NCI-H146 treated with DMSO at 0.1 percent for 48 hours (cell line): Measurements from ENCODE around the gene BORCS5.
"Not testable (repeated sequence)": the region's sequence is repeated elsewhere in the genome, so short reads cannot be mapped to it uniquely, and the experiment has no call there.

ENCODE experiments used
- DNase-seq: peaks from one replicate; lab custom pipeline; 2025; ENCODE audit not compliant: unreplicated experiment; lab: John Stamatoyannopoulos, UW

Gene BORCS5

GRCh38 chr12:12384571-12385340 is 27.9 kb downstream of the BORCS5 start:
- DNase-seq: peak; percentile 79

GRCh38 chr12:12387501-12387900 is 30.6 kb downstream of the BORCS5 start:
- no peak for DNase-seq

GRCh38 chr12:12392413-12392812 is 35.5 kb downstream of the BORCS5 start:
- no peak for DNase-seq

- no peak for DNase-seq
Measured at GRCh38 chr12:12393171-12393570, 36.3 kb downstream of the BORCS5 start.

GRCh38 chr12:12396694-12397093 is 39.8 kb downstream of the BORCS5 start:
- peak; percentile 62 for DNase-seq

- DNase-seq: no peak
Measured at GRCh38 chr12:12397184-12397583, 40.3 kb downstream of the BORCS5 start.

- DNase-seq: peak; percentile 45
Measured at GRCh38 chr12:12398026-12398859, 41.4 kb downstream of the BORCS5 start.

- DNase-seq: no peak
Measured at GRCh38 chr12:12399161-12399560, 42.3 kb downstream of the BORCS5 start.

GRCh38 chr12:12399776-12400305 is 43.0 kb downstream of the BORCS5 start:
- DNase-seq: no peak

GRCh38 chr12:12400793-12401192 is 43.9 kb downstream of the BORCS5 start:
- no peak for DNase-seq

- peak; percentile 52 for DNase-seq
Measured at GRCh38 chr12:12403264-12404248, 46.7 kb downstream of the BORCS5 start.

GRCh38 chr12:12404297-12404696 is 47.4 kb downstream of the BORCS5 start:
- no peak for DNase-seq

GRCh38 chr12:12405882-12406281 is 49.0 kb downstream of the BORCS5 start:
- DNase-seq: no peak

- no peak for DNase-seq
Measured at GRCh38 chr12:12406762-12407161, 49.9 kb downstream of the BORCS5 start.

GRCh38 chr12:12408265-12408690 is 51.4 kb downstream of the BORCS5 start:
- DNase-seq: no peak

- not testable (repeated sequence) for DNase-seq
Measured at GRCh38 chr12:12409337-12409736, 52.5 kb downstream of the BORCS5 start.

- DNase-seq: no peak
Measured at GRCh38 chr12:12415886-12416285, 59.0 kb downstream of the BORCS5 start.

GRCh38 chr12:12419165-12419564 is 62.3 kb downstream of the BORCS5 start:
- DNase-seq: not testable (repeated sequence)

GRCh38 chr12:12423367-12423766 is 66.5 kb downstream of the BORCS5 start:
- no peak for DNase-seq

- no peak for DNase-seq
Measured at GRCh38 chr12:12425001-12425400, 68.1 kb downstream of the BORCS5 start.

- DNase-seq: no peak
Measured at GRCh38 chr12:12425616-12426015, 68.7 kb downstream of the BORCS5 start.
